GM21528 (cell line): Measurements from ENCODE around the gene ANKRD11.

Source experiments
- ATAC-seq: cut with Tn5 transposase; IDR thresholded peaks from one replicate; pipeline ENCODE4 v1.9.1; 2021; ENCODE audit warnings: mild to moderate bottlenecking, moderate library complexity; ENCODE audit not compliant: unreplicated experiment, low FRiP score

Gene ANKRD11

GRCh38 chr16:89357055-89357816, 133.1 kb downstream of the ANKRD11 start:
- no peak for ATAC-seq

DNA sequence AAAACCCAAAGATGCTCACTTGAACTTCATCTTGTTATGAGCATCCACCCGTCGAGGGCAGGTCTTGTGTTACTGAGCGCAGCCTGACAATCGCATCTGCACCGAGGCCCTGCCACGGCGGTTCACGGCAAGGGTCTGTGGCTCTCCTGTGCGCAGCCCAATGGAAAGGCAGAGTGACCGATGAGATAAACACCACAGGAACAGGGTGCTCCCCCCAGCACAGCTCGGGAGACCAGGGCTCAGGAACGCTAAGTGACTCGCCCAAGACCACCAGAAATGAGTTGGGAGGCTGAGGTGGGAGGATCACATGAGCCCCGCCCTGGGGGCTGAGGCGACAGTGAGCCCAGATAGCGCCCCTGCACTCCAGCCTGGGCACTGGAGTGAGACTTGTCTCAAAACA, 134.7 kb downstream of the ANKRD11 start:
- no peak for ATAC-seq

DNA sequence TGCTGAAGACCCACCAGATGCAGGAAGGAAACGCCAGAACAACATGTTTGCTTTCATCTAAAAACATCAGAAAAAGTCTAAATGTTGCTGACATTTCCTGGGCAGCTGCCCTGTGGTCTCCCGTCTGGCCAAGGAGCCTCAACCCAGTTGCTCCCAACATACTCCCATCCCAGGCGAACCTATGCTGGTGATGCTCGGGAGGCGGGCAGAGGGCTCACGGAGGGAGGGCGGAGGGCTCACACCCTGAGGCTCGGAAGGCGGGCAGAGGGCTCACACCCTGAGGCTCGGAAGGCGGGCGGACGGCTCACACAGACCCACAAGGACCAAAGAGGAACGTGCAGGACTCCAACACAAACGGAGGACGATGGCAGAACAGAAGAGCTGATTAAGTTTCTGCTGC, 135.4 kb downstream of the ANKRD11 start:
- ATAC-seq, result no peak

GRCh38 chr16:89354325-89354724, 136.0 kb downstream of the ANKRD11 start:
- ATAC-seq, result no peak

- no peak for ATAC-seq
These were observed 138.2 kb downstream of the ANKRD11 start for GRCh38 chr16:89352091-89352681.

GRCh38 chr16:89351645-89352044, 138.7 kb downstream of the ANKRD11 start:
- no peak for ATAC-seq

- no peak for ATAC-seq
These were observed 139.5 kb downstream of the ANKRD11 start for GRCh38 chr16:89350701-89351380.

- no peak for ATAC-seq
These were observed 140.3 kb downstream of the ANKRD11 start for GRCh38 chr16:89349947-89350633.

DNA sequence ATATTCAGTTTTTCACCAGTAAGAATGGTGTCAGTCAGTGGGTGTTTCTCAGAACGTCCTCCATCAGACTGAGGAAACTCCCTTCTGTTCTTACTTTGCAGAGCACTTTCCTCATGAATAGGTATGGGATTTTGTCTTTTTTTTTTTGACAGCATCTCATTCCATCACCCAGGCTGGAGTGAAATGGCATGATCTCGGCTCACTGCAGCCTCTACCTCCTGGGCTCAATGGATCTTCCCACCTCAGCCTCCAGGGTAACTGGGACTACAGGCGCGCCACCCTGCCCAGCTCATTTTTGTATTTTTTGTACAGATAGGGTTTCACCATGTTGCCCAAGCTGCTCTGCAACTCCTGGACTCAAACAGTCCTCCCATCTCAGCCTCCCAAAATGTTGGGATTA, 142.6 kb downstream of the ANKRD11 start:
- no peak for ATAC-seq

DNA sequence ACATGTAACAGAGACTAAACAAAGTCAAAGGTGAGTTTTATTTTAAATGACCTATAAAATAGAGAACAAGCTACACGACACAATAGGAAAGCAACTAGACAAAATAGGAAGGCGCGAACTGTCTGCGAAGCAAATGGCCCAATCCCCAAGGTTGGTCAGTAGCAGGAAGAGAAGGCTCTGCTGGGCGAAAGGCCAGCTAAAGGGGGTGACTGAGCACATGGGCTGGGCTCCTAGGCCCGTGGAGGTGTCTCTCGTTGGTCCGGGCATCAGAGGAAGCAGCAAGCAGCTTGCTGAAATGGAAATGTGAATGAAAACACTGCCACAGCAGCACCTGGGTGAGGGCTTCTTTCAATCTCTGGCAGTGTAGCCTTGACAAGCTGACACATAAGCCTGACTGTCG, 143.5 kb downstream of the ANKRD11 start:
- ATAC-seq, result no peak

- no peak for ATAC-seq
These were observed 144.7 kb downstream of the ANKRD11 start for GRCh38 chr16:89345642-89346150.

DNA sequence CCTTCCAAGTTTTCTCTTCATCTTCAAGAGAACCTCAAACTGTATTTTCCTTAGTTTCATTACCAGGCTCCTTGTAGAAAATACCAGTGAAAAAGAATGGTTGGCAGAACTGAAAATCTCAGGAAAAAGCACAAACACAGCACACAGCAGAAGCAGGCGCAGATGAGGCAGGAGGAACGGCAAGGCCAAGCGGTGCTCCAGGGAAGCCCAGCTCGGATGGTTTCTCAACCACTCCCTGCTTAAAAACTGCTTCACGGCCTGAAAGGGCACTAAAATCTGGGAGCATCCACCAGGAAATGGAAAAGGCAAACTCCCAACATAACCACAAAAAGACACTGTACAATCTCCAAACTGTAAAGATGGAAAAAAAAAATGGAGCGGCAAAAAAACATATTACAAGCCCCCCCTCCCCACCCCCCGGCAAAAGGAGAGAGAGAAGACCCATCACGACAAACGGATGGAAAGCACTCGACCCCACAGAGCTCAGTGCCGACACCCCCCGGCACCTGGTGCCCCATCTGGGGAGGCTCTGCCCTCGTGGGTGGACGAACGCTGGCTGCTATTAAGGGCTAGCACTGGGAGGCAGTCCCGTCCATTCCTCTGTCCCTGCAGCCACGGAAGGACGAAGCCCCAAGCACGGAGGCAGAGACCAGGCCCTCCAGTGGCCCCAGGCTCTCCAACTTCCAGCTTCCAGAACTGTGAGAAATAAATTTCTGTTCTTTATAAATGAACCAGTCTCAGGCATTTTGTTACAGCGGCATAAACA, 145.3 kb downstream of the ANKRD11 start:
- no peak for ATAC-seq

GRCh38 chr16:89344458-89344834, 145.9 kb downstream of the ANKRD11 start:
- no peak for ATAC-seq

- no peak for ATAC-seq
These were observed 146.6 kb downstream of the ANKRD11 start for GRCh38 chr16:89343501-89344457.

DNA sequence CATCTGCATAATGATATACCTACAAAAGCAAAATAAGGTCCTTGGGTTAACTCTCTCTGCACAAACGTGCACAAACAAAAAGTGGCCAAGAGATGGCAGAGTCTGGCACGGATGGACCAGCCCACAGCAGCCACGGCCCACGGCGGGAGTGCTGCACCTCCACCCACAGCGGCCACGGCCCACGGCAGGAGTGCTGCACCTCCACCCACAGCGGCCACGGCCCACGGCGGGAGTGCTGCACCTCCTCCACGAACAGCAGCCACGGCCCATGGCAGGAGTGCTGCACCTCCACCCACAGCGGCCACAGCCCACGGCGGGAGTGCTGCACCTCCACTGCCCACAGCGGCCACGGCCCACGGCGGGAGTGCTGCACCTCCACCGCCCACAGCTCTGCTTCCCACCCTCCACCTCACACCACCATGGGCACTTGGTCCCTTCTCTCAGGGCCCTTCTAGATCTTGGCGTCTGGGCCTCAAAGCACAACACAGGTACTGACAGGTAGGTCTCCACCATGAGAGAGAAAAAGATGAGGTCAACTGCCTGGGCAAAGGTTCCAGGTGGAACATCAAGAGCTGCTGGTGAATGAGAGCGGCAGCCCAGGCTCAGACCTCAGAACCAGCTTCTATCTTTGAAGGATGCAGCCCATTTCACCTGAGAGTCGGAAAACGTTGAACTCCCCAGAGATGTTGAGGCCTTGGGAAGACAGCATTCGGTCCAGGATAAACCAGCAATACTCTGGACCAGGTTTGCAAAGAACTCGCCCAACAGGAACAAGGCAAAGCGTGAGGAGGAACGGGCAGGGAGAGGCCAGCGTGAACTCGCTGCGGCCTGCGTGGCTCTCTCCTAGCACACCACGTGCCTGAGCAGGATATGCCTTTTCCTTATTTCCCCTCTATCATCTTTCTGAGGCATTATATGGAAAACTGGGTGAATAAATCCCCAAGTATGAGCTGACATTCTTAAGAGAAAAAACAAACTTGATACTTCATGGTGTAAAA, 148.4 kb downstream of the ANKRD11 start:
- ATAC-seq, result no peak

- ATAC-seq, result no peak
These were observed 149.1 kb downstream of the ANKRD11 start for GRCh38 chr16:89341279-89341678.

GRCh38 chr16:89338863-89339262, 151.5 kb downstream of the ANKRD11 start:
- ATAC-seq, result no peak

DNA sequence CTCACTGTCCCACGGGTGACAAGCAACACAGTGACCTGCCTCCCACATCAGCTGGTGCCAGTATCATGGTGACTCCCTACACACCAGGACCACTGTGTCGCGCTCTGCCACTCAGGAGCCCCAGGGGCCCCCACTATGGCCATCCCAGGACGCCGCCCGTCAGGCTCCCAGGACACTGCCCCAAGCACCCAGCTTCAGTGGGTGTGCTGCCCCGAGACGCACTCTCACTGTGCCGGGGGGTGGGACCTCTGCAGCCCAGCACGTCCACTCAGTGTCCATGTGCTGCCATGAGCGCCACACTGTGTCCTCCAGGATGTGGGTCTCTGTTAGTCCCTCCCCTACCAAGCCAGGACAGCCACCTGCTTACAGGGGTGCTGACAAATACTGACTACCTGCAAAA, 152.4 kb downstream of the ANKRD11 start:
- ATAC-seq, result no peak
